Measurements from ENCODE around the gene SPATA31E1. TPM values are rescaled to one million over a fixed set of nuclear protein-coding genes. Genes with fewer than 3 reads are reported as not detected.
"Not testable (repeated sequence)": the region's sequence is repeated elsewhere in the genome, so short reads cannot be mapped to it uniquely, and the experiment has no call there.

SPATA31E1 gene
- total RNA-seq, 1 experiment from 2014 or later, result not detected

DNA sequence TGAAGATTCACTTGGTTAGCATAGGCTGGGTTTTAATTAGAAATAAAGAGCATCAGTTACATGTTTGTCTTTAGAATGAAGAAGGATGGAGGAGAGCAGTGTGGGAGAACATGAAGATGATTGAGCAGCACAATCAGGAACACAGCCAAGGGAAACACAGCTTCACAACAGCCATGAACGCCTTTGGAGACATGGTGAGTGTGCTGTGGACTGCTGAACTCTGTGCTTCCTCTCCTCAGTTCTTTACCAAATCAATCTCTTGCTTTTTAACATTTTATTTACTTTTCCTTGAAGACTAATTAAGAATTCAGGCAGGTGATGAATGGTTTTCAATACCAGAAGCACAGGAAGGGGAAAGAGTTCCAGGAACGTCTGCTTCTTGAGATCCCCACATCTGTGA lies 38.2 kb upstream of the SPATA31E1 start:
- no peak for DNase-seq (ENCODE audit: low spot score)

DNA sequence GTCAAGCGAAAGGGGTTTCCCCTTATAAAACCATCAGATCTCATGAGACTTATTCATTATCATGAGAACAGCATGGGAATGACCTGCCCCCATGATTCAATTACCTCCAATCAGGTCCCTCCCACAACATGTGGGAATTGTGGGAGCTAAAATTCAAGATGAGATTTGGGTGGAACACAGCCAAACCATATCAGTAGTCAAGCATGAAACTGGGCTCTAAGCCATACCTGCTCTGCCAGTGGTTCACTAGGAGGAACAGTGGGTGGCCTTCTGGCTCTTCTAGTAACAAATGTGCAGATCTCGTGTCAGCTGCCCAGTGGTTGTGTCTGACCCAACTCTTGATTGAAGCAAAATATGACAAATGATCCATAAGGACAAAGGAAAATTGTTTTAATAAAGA lies 34.9 kb upstream of the SPATA31E1 start:
- BruUV-seq (replicated peaks); intact Hi-C loops (cut with micrococcal nuclease; ENCODE audit: unreplicated experiment); H3K27me3 ChIP-seq (replicated peaks; ENCODE audit: insufficient read depth, low read depth, low read length, poor library complexity); H3K4me3 ChIP-seq (ENCODE audit: low read depth, low read length, poor library complexity, severe bottlenecking); H3K27ac ChIP-seq (ENCODE audit: low read depth, low read length, poor library complexity, severe bottlenecking); H3K36me3 ChIP-seq (ENCODE audit: insufficient read depth, low read length, poor library complexity, severe bottlenecking); CTCF ChIA-PET; H3K9me3 ChIP-seq (ENCODE audit: low read depth, low read length, poor library complexity, severe bottlenecking); H3K4me1 ChIP-seq (ENCODE audit: insufficient read depth, low read length, poor library complexity, severe bottlenecking); POLR2A ChIA-PET (ENCODE audit: low non-redundant PET): not testable (repeated sequence)
- DNase-seq (ENCODE audit: low spot score), result peak; percentile 12

More for the DNA sequence above, 38.2 kb upstream of the SPATA31E1 start:
- no peaks in the 10 kb centered on the region for H3K27me3 ChIP-seq (replicated peaks; ENCODE audit: insufficient read depth, low read depth, low read length, poor library complexity)
- H3K4me1 ChIP-seq (ENCODE audit: insufficient read depth, low read length, poor library complexity, severe bottlenecking), result no peaks in the 10 kb centered on the region
- H3K27ac ChIP-seq (ENCODE audit: low read depth, low read length, poor library complexity, severe bottlenecking), result no peak overlapping the region
- H3K36me3 ChIP-seq (ENCODE audit: insufficient read depth, low read length, poor library complexity, severe bottlenecking), result no peaks in the 10 kb centered on the region
- POLR2A ChIA-PET (ENCODE audit: low non-redundant PET), result no interaction called here
- CTCF ChIA-PET, result no interaction called here
- TF ChIP-seq EZH2 (IDR thresholded peaks at IDR 0.05; ENCODE audit: borderline replicate concordance, low read depth, low read length, poor library complexity, severe bottlenecking), result no peak
- intact Hi-C loops (cut with micrococcal nuclease; ENCODE audit: unreplicated experiment), result no loop called here
- H3K4me3 ChIP-seq (ENCODE audit: low read depth, low read length, poor library complexity, severe bottlenecking), result no peak overlapping the region
- no peaks in the 10 kb centered on the region for H3K9me3 ChIP-seq (ENCODE audit: low read depth, low read length, poor library complexity, severe bottlenecking)
- BruUV-seq (replicated peaks), result no TSS peak

DNA sequence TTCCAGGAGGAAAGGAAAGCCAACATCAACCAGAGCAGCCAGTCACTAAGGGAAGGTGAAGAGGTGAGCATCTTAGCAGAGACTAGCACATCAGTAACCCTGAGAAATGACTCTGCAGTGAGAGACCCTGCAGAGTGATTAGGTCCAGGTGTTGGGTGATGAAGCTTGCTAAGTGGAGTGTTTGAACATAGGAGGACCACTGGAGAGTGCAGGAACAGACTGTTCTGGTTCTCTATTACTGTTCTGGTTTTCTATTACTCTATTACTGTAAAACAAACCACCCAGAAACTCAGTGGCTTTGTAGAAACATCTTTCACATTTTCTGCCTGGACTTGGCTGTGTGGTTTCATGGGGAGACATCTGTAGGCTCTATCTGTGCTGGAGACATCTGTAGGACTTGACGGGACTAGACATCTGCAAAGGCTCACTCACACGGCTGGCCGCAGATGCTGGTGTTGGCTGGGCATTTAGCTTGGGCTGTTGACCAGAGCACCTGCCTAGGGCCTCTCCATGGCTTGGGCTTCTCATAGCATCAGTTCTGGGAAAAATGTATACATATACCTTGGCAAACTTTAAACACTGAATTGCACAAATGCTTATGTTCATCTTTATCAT lies 33.4 kb upstream of the SPATA31E1 start:
- no TSS peak for BruUV-seq (replicated peaks)
- TF ChIP-seq EZH2 (IDR thresholded peaks at IDR 0.05; ENCODE audit: borderline replicate concordance, low read depth, low read length, poor library complexity, severe bottlenecking), result no peak
- TF ChIP-seq, protein P1, sequence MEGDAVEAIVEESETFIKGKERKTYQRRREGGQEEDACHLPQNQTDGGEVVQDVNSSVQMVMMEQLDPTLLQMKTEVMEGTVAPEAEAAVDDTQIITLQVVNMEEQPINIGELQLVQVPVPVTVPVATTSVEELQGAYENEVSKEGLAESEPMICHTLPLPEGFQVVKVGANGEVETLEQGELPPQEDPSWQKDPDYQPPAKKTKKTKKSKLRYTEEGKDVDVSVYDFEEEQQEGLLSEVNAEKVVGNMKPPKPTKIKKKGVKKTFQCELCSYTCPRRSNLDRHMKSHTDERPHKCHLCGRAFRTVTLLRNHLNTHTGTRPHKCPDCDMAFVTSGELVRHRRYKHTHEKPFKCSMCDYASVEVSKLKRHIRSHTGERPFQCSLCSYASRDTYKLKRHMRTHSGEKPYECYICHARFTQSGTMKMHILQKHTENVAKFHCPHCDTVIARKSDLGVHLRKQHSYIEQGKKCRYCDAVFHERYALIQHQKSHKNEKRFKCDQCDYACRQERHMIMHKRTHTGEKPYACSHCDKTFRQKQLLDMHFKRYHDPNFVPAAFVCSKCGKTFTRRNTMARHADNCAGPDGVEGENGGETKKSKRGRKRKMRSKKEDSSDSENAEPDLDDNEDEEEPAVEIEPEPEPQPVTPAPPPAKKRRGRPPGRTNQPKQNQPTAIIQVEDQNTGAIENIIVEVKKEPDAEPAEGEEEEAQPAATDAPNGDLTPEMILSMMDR (conservative IDR thresholded peaks at IDR 0.05; ENCODE audit: low read depth, low read length), result no peak
- Histone ChIP-seq H3K9me3 (ENCODE audit: low read depth, low read length, poor library complexity, severe bottlenecking) (no peaks in the 10 kb centered on the region), H3K4me3 (ENCODE audit: low read depth, low read length, poor library complexity, severe bottlenecking) (no peak overlapping the region), H3K4me1 (ENCODE audit: insufficient read depth, low read length, poor library complexity, severe bottlenecking) (no peaks in the 10 kb centered on the region), H3K27me3 (replicated peaks; ENCODE audit: insufficient read depth, low read depth, low read length, poor library complexity) (no peaks in the 10 kb centered on the region), H3K36me3 (ENCODE audit: insufficient read depth, low read length, poor library complexity, severe bottlenecking) (no peaks in the 10 kb centered on the region), H3K27ac (ENCODE audit: low read depth, low read length, poor library complexity, severe bottlenecking) (no peak overlapping the region)
- POLR2A ChIA-PET (ENCODE audit: low non-redundant PET), result no interaction called here
- DNase-seq (ENCODE audit: low spot score), result no peak
- CTCF ChIA-PET, result no interaction called here
- intact Hi-C loops (cut with micrococcal nuclease; ENCODE audit: unreplicated experiment), result no loop called here

DNA sequence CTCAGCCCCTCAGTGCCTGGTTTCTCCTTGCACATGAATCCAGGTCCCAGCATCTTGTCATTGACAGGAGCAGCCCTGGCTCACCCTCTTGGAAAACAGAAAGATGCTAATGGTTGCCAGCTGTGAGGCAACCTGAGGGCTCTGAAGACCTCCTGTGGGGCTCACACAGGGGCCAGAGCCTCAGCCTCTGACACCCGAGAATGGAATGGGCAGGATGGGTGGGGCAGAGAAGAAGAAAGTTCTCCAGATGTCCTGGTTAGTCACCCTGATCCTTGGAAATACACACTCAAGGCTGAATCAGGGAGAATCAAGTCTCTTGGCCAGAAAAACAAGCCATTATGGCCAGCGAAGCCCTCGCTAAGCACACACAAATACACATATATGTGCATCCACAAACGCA lies 32.3 kb upstream of the SPATA31E1 start:
- H3K27me3 ChIP-seq (replicated peaks; ENCODE audit: insufficient read depth, low read depth, low read length, poor library complexity), result no peaks in the 10 kb centered on the region
- DNase-seq (ENCODE audit: low spot score), result no peak
- H3K36me3 ChIP-seq (ENCODE audit: insufficient read depth, low read length, poor library complexity, severe bottlenecking), result no peaks in the 10 kb centered on the region
- TF ChIP-seq, protein P1 (conservative IDR thresholded peaks at IDR 0.05; ENCODE audit: low read depth, low read length), result no peak
- TF ChIP-seq EZH2 (IDR thresholded peaks at IDR 0.05; ENCODE audit: borderline replicate concordance, low read depth, low read length, poor library complexity, severe bottlenecking), result no peak
- intact Hi-C loops (cut with micrococcal nuclease; ENCODE audit: unreplicated experiment), result no loop called here
- no peak overlapping the region for H3K27ac ChIP-seq (ENCODE audit: low read depth, low read length, poor library complexity, severe bottlenecking)
- no peak overlapping the region for H3K4me3 ChIP-seq (ENCODE audit: low read depth, low read length, poor library complexity, severe bottlenecking)
- H3K9me3 ChIP-seq (ENCODE audit: low read depth, low read length, poor library complexity, severe bottlenecking), result no peaks in the 10 kb centered on the region
- ChIA-PET CTCF (no interaction called here), POLR2A (ENCODE audit: low non-redundant PET) (no interaction called here)
- BruUV-seq (replicated peaks), result no TSS peak
- H3K4me1 ChIP-seq (ENCODE audit: insufficient read depth, low read length, poor library complexity, severe bottlenecking), result no peaks in the 10 kb centered on the region

DNA sequence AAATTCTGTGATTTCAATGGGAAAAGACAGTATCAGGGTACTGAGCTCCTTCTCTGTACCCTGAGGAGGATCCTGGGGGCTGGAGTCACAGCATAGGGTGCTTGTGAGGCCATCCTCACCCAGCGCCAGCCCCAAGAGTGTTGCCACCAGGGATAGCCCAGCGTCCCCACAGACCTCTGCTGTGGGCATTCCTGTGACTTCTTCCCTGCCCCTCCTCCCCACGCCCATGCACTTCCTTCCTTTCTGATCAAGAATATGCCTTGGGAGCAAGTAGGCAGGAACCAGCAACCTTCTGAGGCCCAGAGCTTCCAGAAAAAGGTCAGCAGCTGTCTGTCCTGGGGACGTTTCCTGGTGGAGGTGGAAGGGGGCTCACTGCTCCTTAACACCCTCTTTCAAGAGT lies 31.5 kb upstream of the SPATA31E1 start:
- H3K36me3 ChIP-seq (ENCODE audit: insufficient read depth, low read length, poor library complexity, severe bottlenecking); BruUV-seq (replicated peaks); H3K27me3 ChIP-seq (replicated peaks; ENCODE audit: insufficient read depth, low read depth, low read length, poor library complexity); H3K4me1 ChIP-seq (ENCODE audit: insufficient read depth, low read length, poor library complexity, severe bottlenecking); CTCF ChIA-PET; DNase-seq (ENCODE audit: low spot score); H3K4me3 ChIP-seq (ENCODE audit: low read depth, low read length, poor library complexity, severe bottlenecking); H3K27ac ChIP-seq (ENCODE audit: low read depth, low read length, poor library complexity, severe bottlenecking); H3K9me3 ChIP-seq (ENCODE audit: low read depth, low read length, poor library complexity, severe bottlenecking); intact Hi-C loops (cut with micrococcal nuclease; ENCODE audit: unreplicated experiment): not testable (repeated sequence)
- POLR2A ChIA-PET (ENCODE audit: low non-redundant PET), result interaction anchor here (0.6 kb wide), 1 partner anchor 217 kb away, joined by 4 read pairs; no protein-coding TSS in a partner anchor

Measured in A673 (cell line).